ENCODE data around the gene VAC14.

DNA sequence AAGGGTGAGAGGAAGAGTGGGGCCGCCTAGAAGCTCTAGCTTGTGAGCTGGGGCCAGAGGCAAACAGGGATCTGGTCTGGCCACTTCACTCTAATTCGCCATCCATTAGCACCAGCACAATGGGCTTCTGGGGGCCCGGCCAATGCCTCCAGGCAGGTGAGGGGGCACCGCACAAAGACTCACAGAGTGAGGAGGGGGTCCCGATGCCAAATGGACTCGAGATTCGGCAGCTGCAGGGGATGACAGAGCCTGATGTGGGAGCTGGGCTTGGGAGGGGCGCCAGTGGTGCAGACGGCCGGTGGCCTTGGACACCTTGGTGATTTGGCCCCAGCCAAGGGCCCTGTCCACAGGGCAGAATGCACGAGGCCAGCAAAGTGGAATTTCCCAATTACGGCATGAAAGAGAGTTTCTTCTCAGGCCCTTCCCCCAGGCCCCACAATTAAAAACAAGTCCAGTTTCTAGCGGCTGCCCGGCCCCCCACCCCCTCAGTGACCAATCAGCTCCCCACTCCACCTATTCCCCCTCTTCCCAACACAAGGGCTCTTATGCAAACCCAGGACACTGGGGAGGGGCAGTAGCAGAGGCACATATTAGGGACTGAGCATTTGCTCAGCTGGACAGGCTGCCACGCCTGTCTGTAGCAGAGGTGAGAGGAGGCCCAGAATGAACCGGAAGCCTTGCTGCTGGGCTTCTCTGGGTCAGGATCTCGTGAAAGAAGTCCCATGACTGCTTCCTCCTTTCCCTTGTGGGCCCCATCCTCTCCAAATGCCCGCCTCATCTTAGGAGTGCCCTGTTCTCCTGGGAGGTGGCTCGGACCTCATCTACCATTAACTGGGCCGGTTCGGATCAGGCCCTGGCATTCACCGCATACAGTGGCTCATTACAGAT is 75.7 kb downstream of the VAC14 start:
- TF ChIP-seq, protein P1, sequence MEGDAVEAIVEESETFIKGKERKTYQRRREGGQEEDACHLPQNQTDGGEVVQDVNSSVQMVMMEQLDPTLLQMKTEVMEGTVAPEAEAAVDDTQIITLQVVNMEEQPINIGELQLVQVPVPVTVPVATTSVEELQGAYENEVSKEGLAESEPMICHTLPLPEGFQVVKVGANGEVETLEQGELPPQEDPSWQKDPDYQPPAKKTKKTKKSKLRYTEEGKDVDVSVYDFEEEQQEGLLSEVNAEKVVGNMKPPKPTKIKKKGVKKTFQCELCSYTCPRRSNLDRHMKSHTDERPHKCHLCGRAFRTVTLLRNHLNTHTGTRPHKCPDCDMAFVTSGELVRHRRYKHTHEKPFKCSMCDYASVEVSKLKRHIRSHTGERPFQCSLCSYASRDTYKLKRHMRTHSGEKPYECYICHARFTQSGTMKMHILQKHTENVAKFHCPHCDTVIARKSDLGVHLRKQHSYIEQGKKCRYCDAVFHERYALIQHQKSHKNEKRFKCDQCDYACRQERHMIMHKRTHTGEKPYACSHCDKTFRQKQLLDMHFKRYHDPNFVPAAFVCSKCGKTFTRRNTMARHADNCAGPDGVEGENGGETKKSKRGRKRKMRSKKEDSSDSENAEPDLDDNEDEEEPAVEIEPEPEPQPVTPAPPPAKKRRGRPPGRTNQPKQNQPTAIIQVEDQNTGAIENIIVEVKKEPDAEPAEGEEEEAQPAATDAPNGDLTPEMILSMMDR (conservative IDR thresholded peaks at IDR 0.05; ENCODE audit: low read length) = no peak
- no peak for TF ChIP-seq EZH2phosphoT487 (IDR thresholded peaks at IDR 0.05; ENCODE audit: borderline replicate concordance)
